Right lobe of liver (tissue), 4 donors: ENCODE data around the gene COX7C.

Experiments
- CTCF ChIP-seq, 4 donors: fragments of 200-600 bp in 3 of 4; fragments of 450-650 bp in 1 of 4; IDR thresholded peaks; one replicate each; pipeline versions ENCODE4 v1.5.1 to v1.8.0; 2016 to 2022; ENCODE audit warnings: antibody characterized with exemption in 4 of 4, mild to moderate bottlenecking in 2 of 4
- POLR2A ChIP-seq: fragments of 450-650 bp; IDR thresholded peaks from one replicate; pipeline ENCODE4 v1.6.1; 2017; ENCODE audit warnings: antibody characterized with exemption, mild to moderate bottlenecking
- donor health status: DM: no; HTN: no; CAD: no.
- donor health status: DM: no; HTN: no; CAD: no.
- donor health status: DM: no; HTN: yes; CAD: no.

- TF ChIP-seq POLR2A, result no peak
- TF ChIP-seq CTCF (IDR thresholded peaks at IDR 0.05), result no peak
These were observed 27.1 kb downstream of the COX7C start for GRCh38 chr5:86644843-86645242.
